ENCODE measurements around the gene LHFPL2. TPM values are rescaled to one million over a fixed set of nuclear protein-coding genes. Genes with fewer than 3 reads are reported as not detected.

Gene LHFPL2
- total and polyA plus RNA-seq, 9 donors: 38.0 to 90.9 (median 53.3) TPM

GRCh38 chr5:78577071-78577807, 71.3 kb downstream of the LHFPL2 start:
- peaks cover 24% of the 10 kb centered on the region for H3K4me1 ChIP-seq (ENCODE audit: control insufficient read depth, insufficient read depth, low read length)
- peak overlapping the region; percentile 61 for H3K27ac ChIP-seq (ENCODE audit: low read length)
- 51% methylated on average over 4 of the region's 8 CpGs for WGBS (ENCODE audit: insufficient coverage)
- peak; percentile 77 for DNase-seq
- no peaks in the 10 kb centered on the region for H3K9me3 ChIP-seq (replicated peaks; ENCODE audit: control insufficient read depth, low read depth, low read length)
- no peaks in the 10 kb centered on the region for H3K36me3 ChIP-seq (ENCODE audit: control insufficient read depth, insufficient read depth, low read length)
- no peak overlapping the region for H3K4me3 ChIP-seq (ENCODE audit: low read length)
- H3K27me3 ChIP-seq (ENCODE audit: control insufficient read depth, insufficient read depth, low read length): no peaks in the 10 kb centered on the region

- DNase-seq: no peak
- H3K4me3 ChIP-seq (ENCODE audit: low read length): no peak overlapping the region
- no CpG with 5 or more reads among the region's 3 CpGs for WGBS (ENCODE audit: insufficient coverage)
- no peaks in the 10 kb centered on the region for H3K36me3 ChIP-seq (ENCODE audit: control insufficient read depth, insufficient read depth, low read length)
- H3K4me1 ChIP-seq (ENCODE audit: control insufficient read depth, insufficient read depth, low read length): peaks cover 24% of the 10 kb centered on the region
- no peak overlapping the region for H3K27ac ChIP-seq (ENCODE audit: low read length)
- H3K27me3 ChIP-seq (ENCODE audit: control insufficient read depth, insufficient read depth, low read length): no peaks in the 10 kb centered on the region
- H3K9me3 ChIP-seq (replicated peaks; ENCODE audit: control insufficient read depth, low read depth, low read length): no peaks in the 10 kb centered on the region
These were observed 72.2 kb downstream of the LHFPL2 start for GRCh38 chr5:78576376-78576775.

- no peaks in the 10 kb centered on the region for H3K27me3 ChIP-seq (ENCODE audit: control insufficient read depth, insufficient read depth, low read length)
- no peaks in the 10 kb centered on the region for H3K9me3 ChIP-seq (replicated peaks; ENCODE audit: control insufficient read depth, low read depth, low read length)
- no peak overlapping the region for H3K4me3 ChIP-seq (ENCODE audit: low read length)
- H3K36me3 ChIP-seq (ENCODE audit: control insufficient read depth, insufficient read depth, low read length): no peaks in the 10 kb centered on the region
- no peak for DNase-seq
- peak overlapping the region; percentile 36 for H3K27ac ChIP-seq (ENCODE audit: low read length)
- WGBS (ENCODE audit: insufficient coverage): 59% methylated on average over 6 of the region's 7 CpGs
- peaks cover 35% of the 10 kb centered on the region for H3K4me1 ChIP-seq (ENCODE audit: control insufficient read depth, insufficient read depth, low read length)
These were observed 73.8 kb downstream of the LHFPL2 start for GRCh38 chr5:78574731-78575161.

- 20% methylated on average over 2 of the region's 4 CpGs for WGBS (ENCODE audit: insufficient coverage)
- Histone ChIP-seq H3K27ac (ENCODE audit: low read length) (peak overlapping the region; percentile 36), H3K9me3 (replicated peaks; ENCODE audit: control insufficient read depth, low read depth, low read length) (no peaks in the 10 kb centered on the region), H3K4me1 (ENCODE audit: control insufficient read depth, insufficient read depth, low read length) (peaks cover 40% of the 10 kb centered on the region), H3K4me3 (ENCODE audit: low read length) (no peak overlapping the region), H3K27me3 (ENCODE audit: control insufficient read depth, insufficient read depth, low read length) (no peaks in the 10 kb centered on the region), H3K36me3 (ENCODE audit: control insufficient read depth, insufficient read depth, low read length) (no peaks in the 10 kb centered on the region)
- no peak for DNase-seq
These were observed 74.4 kb downstream of the LHFPL2 start for GRCh38 chr5:78574131-78574673.

GRCh38 chr5:78573318-78573717, 75.3 kb downstream of the LHFPL2 start:
- no peaks in the 10 kb centered on the region for H3K27me3 ChIP-seq (ENCODE audit: control insufficient read depth, insufficient read depth, low read length)
- peaks cover 46% of the 10 kb centered on the region for H3K4me1 ChIP-seq (ENCODE audit: control insufficient read depth, insufficient read depth, low read length)
- H3K27ac ChIP-seq (ENCODE audit: low read length): peak overlapping the region; percentile 52
- no peak overlapping the region for H3K4me3 ChIP-seq (ENCODE audit: low read length)
- 40% methylated on average over 1 of the region's 2 CpGs for WGBS (ENCODE audit: insufficient coverage)
- H3K36me3 ChIP-seq (ENCODE audit: control insufficient read depth, insufficient read depth, low read length): no peaks in the 10 kb centered on the region
- DNase-seq: no peak
- H3K9me3 ChIP-seq (replicated peaks; ENCODE audit: control insufficient read depth, low read depth, low read length): no peaks in the 10 kb centered on the region

GRCh38 chr5:78570646-78571045, 77.9 kb downstream of the LHFPL2 start:
- Histone ChIP-seq H3K9me3 (replicated peaks; ENCODE audit: control insufficient read depth, low read depth, low read length) (no peaks in the 10 kb centered on the region), H3K36me3 (ENCODE audit: control insufficient read depth, insufficient read depth, low read length) (no peaks in the 10 kb centered on the region), H3K4me1 (ENCODE audit: control insufficient read depth, insufficient read depth, low read length) (peaks cover 42% of the 10 kb centered on the region), H3K27me3 (ENCODE audit: control insufficient read depth, insufficient read depth, low read length) (no peaks in the 10 kb centered on the region), H3K27ac (ENCODE audit: low read length) (no peak overlapping the region), H3K4me3 (ENCODE audit: low read length) (no peak overlapping the region)
- DNase-seq: no peak
- 71% methylated on average over 2 of the region's 5 CpGs for WGBS (ENCODE audit: insufficient coverage)

- whole genome bisulfite sequencing (ENCODE audit: insufficient coverage): 5% methylated on average over 4 of the region's 10 CpGs
- Histone ChIP-seq H3K9me3 (replicated peaks; ENCODE audit: control insufficient read depth, low read depth, low read length) (peaks cover 2% of the 10 kb centered on the region), H3K27ac (ENCODE audit: low read length) (peak overlapping the region; percentile 60), H3K36me3 (ENCODE audit: control insufficient read depth, insufficient read depth, low read length) (no peaks in the 10 kb centered on the region), H3K4me3 (ENCODE audit: low read length) (no peak overlapping the region), H3K4me1 (ENCODE audit: control insufficient read depth, insufficient read depth, low read length) (peaks cover 35% of the 10 kb centered on the region), H3K27me3 (ENCODE audit: control insufficient read depth, insufficient read depth, low read length) (no peaks in the 10 kb centered on the region)
- DNase-seq: peak; percentile 89
These were observed 79.1 kb downstream of the LHFPL2 start for GRCh38 chr5:78569441-78569840.

GRCh38 chr5:78568676-78569075, 79.9 kb downstream of the LHFPL2 start:
- Histone ChIP-seq H3K4me3 (ENCODE audit: low read length) (no peak overlapping the region), H3K9me3 (replicated peaks; ENCODE audit: control insufficient read depth, low read depth, low read length) (peaks cover 2% of the 10 kb centered on the region), H3K27ac (ENCODE audit: low read length) (peak overlapping the region; percentile 16), H3K36me3 (ENCODE audit: control insufficient read depth, insufficient read depth, low read length) (peaks cover 3% of the 10 kb centered on the region), H3K4me1 (ENCODE audit: control insufficient read depth, insufficient read depth, low read length) (peaks cover 29% of the 10 kb centered on the region), H3K27me3 (ENCODE audit: control insufficient read depth, insufficient read depth, low read length) (no peaks in the 10 kb centered on the region)
- WGBS (ENCODE audit: insufficient coverage): no CpG with 5 or more reads among the region's 3 CpGs
- no peak for DNase-seq

GRCh38 chr5:78568212-78568611, 80.4 kb downstream of the LHFPL2 start:
- Histone ChIP-seq H3K36me3 (ENCODE audit: control insufficient read depth, insufficient read depth, low read length) (peaks cover 3% of the 10 kb centered on the region), H3K4me3 (ENCODE audit: low read length) (no peak overlapping the region), H3K9me3 (replicated peaks; ENCODE audit: control insufficient read depth, low read depth, low read length) (peaks cover 2% of the 10 kb centered on the region), H3K27ac (ENCODE audit: low read length) (no peak overlapping the region), H3K4me1 (ENCODE audit: control insufficient read depth, insufficient read depth, low read length) (peaks cover 26% of the 10 kb centered on the region), H3K27me3 (ENCODE audit: control insufficient read depth, insufficient read depth, low read length) (no peaks in the 10 kb centered on the region)
- no peak for DNase-seq
- no CpG with 5 or more reads among the region's 5 CpGs for WGBS (ENCODE audit: insufficient coverage)

GRCh38 chr5:78567617-78568016, 81.0 kb downstream of the LHFPL2 start:
- Histone ChIP-seq H3K27me3 (ENCODE audit: control insufficient read depth, insufficient read depth, low read length) (no peaks in the 10 kb centered on the region), H3K36me3 (ENCODE audit: control insufficient read depth, insufficient read depth, low read length) (peaks cover 6% of the 10 kb centered on the region), H3K4me1 (ENCODE audit: control insufficient read depth, insufficient read depth, low read length) (peaks cover 23% of the 10 kb centered on the region), H3K27ac (ENCODE audit: low read length) (peak overlapping the region; percentile 4), H3K9me3 (replicated peaks; ENCODE audit: control insufficient read depth, low read depth, low read length) (peaks cover 2% of the 10 kb centered on the region), H3K4me3 (ENCODE audit: low read length) (no peak overlapping the region)
- peak; percentile 52 for DNase-seq
- WGBS (ENCODE audit: insufficient coverage): no CpG with 5 or more reads among the region's 3 CpGs

Data from muscle of leg (tissue), 11 donors.